Fibroblast of lung (primary cell): Measurements from ENCODE around the gene IRF7.

Source experiments
- CTCF ChIP-seq, 2 donors: IDR thresholded peaks in 1 of 2; conservative IDR thresholded peaks in 1 of 2; 1 replicate in 1 of 2; 2 replicates in 1 of 2; pipeline ENCODE4 v1.5.1; 2011 to 2012; ENCODE audit warnings: low read length in 2 of 2, control low read depth in 1 of 2, inconsistent platforms in 1 of 2, low read depth in 1 of 2, mild to moderate bottlenecking in 1 of 2
- EZH2 ChIP-seq: IDR thresholded peaks from 2 replicates; pipeline ENCODE4 v1.5.1; 2012; ENCODE audit warnings: low read length, control low read depth, mild to moderate bottlenecking; ENCODE audit errors: missing control alignments

- TF ChIP-seq CTCF (conservative IDR thresholded peaks at IDR 0.05 in 1 of 2, IDR thresholded peaks at IDR 0.05 in 1 of 2; ENCODE audit: low read depth in 1 of 2, low read length in 2 of 2): no peak
- TF ChIP-seq EZH2: no peak
These were observed 27.8 kb downstream of the IRF7 start for GRCh38 chr11:587978-588380.
